ENCODE data around the gene ADD1.
"Not testable (repeated sequence)": the region's sequence is repeated elsewhere in the genome, so short reads cannot be mapped to it uniquely, and the experiment has no call there.

Gene ADD1

DNA sequence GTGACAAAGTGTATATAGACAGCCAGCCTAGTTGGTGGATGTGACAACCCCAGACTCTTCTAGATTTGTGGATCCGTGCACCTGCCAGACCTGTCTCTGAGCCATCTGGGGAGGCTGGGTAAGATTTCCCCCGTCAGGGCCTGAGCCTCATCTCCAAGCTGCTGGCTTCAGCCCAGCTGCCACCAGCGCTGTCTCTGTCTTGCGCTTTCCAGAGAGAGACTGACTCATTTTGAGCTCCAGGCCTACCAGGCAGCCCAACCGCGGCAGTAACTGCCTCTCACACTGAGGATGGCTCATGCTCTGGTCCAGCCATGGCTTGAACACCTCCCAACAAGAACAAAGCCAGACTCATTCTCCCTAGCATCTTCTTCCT lies 93.1 kb downstream of the ADD1 start:
- peak; percentile 58 for DNase-seq

DNA sequence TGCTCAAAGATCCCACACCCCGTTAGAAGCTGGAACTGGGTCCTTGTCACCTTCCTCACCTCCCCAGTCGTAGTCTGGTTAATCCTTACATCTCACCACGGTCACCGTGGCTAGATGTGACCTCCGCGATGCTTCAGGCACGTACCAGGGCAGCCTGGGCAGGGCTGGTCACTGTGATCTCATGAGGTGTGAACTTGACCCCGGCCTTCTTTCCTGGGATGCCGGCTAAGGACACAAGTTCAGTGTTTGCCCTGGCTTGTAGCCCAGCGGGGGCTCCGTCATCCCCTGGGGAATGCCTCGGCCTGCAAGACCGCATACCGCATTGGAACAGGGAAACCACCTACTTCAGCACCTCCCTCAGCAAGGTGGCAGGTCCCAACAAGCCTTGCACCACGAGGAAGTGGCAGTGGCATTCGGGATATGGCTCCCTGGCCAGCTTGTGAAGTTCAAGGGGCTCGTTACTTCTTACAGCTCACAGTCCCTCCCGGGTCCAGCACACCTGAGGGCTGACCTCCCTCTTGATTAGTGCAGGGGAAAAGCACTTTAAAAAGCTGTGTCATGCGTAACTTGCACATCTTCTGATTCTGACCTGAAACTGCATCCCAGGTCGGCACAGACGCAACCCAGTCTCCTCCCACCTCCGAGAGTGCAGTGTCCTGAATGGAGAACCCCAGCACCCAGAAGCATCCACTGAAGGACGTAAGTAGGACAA lies 93.7 kb downstream of the ADD1 start:
- DNase-seq: no peak

DNA sequence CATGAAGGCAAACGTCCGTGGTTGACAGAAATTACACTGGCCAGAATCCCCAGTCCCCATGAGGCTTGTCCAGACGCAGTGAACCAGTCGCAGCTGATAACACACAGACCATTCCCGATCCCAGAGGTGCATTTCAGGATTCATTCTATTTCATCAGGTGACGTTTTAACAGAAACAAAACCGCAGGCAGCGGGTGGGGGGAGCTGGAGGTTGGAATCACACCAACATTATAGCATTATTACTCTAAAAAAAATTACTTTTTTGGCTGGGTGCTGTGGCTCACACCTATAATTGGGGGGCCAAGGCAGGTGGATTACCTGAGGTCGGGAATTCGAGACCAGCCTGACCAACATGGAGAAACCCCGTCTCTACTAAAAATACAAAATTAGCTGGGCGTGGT lies 94.3 kb downstream of the ADD1 start:
- DNase-seq: no peak

DNA sequence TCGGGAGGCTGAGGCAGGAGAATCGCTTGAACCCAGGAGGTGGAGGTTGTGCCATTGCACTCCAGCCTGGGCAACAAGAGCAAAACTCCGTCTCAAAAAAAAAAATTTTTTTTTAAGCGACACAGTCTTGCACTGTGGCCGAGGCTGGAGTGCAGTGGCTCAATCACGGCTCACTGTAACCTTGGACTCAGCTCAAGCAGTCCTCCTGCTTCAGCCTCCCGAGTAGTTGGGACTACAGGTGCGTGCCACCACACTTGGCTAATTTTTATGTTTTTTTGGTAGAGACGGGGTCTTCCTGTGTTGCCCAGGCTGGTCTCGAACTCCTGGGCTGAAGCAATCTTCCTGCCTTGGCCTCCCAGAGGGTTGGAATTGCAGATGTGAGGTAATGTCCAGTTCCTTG lies 94.8 kb downstream of the ADD1 start:
- DNase-seq: peak; percentile 21

DNA sequence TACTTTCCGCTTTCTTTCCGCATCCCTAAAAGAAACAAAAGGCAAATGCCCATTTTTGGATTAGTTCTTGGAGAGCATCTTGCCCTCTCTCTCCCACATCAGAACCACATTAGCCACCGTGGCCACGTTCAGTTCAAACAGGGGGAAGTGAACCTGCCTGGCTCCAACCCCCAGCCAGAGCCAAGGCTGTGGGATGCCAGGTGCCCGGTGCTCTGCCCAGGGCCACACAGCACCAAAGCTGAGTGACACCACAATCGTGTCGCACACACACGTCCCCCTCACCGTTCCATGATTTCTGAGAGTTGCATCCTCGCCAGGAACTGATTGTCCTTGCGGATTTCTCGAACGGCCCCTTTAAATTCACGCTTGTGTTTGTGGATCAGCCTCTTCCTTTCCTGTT lies 95.3 kb downstream of the ADD1 start:
- no peak for DNase-seq

DNA sequence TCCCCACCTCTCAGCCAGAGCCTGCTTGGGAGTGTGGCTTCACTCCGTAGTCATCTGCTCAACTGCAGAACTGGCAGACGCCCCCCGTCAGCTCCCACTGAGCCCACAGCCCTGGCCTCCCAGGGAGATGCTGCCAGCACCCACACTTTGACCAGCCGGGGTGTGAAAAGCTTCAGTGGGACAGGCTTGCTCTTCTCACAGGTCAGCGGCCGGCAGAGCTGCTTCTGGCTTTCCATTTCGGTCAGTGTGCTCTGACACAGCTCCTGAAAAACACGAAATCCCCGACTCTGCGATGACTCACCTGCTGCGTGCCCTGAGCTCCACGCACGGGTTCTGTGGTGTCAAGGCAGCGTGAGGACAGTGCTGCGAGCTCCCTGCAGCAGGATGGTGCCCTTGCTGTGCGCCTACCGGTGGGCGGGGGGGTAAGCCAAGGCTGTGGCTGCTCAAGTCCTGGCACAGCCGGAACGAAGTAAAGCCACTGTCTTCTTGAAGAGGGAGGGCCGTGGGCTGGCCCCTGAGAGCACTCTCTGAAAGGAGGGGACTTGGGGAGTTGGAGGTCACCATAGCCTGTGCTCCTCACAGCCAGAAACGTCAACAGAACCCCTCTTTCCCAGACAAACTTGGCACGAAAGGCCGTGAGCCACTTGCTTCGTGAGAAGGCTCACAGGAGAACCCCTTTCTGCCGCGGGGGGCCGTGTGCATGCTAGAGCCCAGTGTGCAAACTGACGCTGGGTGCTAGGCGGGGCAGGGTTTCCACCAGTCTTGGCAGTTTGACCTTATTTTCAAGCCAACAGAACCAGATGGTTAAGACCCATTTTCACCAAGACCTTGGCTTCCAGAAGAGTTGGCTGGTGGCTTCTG lies 96.0 kb downstream of the ADD1 start:
- peak; percentile 32 for DNase-seq

DNA sequence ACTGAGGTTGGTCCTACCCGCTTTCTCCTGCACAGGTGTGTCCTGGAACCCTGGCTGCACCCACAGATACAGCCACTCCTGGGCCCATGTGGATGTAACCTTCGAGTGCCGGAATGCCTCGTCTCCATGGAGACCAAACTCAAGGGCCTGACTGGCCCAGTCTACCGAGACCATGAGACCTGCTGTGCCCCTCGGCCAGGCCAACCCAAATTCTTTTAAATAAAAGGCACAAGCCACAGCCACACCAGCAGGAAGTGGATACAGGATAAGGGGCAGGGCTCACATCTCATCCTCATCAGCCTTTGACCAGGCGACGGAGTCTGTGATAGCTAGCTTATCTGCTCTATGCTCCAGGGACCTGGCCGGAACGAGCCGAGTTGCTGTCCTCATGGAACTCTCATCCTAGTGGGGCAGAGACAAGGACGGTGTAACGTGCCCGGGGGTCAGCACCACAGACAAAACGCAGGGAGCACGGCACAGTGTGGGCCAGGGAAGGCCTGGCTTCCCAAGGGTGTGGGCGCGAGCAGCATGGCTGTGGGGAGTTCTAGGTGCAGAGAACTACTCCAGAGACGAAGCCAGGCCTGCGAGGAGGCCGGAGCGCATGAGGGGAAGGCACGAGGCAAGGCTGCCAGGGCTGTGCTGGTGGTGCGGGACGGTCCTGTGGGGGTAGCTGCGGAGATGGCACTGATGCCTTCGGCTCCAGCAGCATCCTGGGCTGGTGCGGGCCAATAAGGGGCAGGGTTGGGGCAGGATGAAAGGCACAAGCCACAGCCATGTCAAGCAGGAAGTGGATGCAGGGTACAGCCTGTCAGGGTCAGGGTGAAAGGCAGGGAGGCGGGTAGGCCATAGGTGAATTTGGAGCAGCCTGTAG lies 96.9 kb downstream of the ADD1 start:
- no peak for DNase-seq

DNA sequence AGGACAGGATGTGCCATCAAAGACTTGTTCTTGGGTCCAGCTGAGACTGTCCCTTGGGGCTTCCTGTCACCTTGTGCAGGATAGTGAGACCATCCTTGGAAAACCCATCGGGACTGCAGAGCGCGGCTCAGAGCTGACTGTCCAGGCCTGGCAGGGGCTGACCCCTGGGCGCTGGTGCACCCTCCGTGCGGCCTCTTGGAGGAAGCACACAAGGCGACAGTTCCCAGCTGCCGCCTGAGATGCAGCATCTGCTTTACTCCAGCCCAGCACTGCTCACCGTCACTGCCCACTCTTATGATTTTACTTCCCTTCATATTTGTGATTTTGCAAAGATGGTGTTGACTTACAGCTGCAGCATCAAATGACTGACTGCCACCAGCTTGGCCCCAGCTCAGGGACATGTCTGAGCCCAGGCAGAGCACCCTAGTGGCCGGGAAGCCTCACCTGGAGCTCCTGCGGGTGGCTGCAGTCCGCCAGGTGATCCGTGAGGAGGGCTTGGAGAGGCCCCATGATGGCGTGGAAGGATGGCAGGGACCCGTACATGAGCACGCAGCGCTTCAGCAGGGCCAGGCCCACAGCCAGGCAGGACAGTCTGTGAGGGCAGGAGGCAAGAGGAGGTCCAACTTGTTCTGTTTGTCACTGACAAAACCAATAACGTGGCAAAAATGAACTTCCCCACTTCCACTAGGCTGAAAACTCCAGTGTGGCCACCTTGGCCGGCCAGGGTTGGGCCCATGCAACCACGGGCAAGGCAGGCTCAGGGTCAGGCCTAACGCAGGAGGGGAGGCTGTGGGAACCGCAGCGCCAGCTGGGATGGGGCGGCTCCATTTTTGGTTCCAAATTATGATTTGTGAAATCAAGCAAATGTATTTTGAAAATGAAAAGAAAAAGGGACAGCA lies 97.7 kb downstream of the ADD1 start:
- no peak for DNase-seq

DNA sequence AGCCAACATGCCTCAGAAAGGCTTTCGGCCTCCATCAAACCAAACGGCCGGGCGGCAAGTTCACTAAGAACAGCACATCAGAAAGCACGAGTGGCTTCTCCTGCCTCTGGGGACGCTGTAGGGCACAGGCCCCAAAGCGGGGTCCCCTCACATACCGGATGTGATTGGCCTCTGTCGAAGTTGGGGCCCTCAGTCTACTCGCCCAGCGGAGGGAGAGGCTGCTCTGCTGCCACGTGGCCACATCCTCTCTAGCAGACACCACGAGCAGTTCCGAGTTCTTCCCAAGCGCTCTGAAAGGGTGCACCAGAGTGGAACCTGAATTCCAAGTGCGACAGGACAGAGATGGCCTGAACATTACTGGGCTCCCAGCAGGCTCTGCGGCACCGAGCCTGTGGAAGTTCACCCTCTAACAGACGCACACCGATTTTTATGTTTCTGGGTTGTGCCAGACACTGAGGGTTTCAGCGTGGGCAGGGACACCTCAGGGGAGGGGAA lies 98.4 kb downstream of the ADD1 start:
- no peak for DNase-seq

DNA sequence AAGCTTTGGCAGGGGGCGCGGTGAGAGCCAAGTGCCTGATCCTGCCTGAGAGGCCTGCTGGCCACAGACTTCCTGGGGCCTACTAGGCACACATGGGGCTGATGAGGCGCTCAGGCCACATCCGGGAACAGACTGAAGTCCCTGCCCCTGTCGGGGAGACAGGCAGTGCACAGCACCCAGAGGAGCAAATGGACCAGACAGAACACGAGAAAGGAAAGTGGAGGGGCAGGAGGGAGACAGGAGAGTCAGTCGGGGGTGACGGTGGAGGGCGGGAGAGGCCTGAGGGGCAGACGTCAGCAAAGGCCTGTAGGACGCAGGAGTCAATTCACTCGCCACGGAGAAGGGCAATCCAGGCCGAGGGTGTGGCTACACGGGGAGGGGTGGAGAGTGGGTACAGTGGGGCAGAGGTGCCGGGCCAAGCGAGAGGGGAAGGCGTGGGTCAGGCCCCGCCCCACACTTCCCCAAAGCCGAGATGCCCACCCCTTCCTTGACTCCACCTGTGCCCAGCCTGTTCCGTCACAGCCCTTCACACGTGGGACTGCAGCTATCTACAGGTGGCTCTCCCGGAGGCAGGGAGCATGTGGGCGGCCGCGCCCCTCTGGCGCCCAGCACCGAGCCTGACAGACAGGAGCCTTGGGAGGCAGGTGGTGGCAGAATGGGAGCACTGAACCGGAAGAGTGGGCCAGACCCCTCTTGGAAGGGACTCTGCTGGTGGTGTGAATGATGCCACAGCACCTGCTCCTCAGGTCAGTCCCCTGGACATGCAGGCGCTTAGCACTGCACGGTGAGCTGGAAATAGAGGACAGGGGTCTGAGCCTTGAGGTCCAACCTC lies 99.1 kb downstream of the ADD1 start:
- DNase-seq: no peak

DNA sequence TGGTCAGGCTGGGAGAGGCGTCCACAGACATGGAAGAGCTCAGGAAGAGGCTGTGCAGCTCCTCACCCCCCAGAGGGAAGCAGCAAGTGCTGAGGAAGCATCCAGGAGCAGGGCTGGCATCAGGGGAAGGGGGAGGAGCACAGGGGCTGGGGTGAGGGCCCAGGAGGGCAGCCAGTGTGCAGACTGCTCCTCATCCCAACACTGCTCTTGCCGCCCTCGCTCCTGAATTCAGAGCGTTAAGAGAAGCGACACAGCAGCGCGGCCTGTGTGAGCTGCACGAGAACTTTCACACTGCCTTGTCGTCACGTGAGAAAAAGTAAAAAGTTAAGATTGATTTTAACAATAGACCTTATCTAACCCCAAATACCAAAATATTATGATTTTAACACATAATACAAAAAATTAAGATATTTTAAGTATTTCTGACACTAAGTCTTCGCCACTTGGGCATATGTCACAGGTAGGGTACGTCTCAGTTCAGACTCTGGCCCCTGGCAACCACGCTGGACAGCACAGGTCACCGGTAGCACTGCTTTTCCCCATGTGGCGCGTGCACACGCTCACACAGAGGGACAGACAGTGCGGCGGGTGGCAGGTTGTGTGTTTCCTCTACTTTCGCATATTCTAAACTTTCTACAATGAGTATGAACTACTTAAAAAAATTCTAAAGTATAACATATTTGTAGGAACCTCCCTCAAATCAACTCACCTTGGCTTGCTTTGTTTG lies 99.9 kb downstream of the ADD1 start:
- DNase-seq: no peak

DNA sequence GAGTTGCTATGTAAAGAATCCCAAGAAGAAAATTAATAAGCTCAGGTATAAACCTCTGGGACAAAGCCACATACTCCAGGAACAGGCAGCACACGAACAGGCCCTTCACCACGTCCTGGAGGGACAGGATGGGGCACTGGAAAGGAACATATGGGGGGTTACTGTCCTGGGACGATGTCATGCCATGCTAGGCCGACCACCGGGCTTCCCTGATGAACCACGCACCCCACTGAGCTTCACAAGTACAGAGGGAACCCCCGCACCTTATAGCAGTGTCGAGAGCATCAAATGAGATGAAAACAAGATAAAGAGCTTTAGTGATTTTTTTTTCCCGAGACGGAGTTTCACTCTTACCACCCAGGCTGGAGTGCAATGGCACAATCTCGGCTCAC lies 100.4 kb downstream of the ADD1 start:
- no peak for DNase-seq

DNA sequence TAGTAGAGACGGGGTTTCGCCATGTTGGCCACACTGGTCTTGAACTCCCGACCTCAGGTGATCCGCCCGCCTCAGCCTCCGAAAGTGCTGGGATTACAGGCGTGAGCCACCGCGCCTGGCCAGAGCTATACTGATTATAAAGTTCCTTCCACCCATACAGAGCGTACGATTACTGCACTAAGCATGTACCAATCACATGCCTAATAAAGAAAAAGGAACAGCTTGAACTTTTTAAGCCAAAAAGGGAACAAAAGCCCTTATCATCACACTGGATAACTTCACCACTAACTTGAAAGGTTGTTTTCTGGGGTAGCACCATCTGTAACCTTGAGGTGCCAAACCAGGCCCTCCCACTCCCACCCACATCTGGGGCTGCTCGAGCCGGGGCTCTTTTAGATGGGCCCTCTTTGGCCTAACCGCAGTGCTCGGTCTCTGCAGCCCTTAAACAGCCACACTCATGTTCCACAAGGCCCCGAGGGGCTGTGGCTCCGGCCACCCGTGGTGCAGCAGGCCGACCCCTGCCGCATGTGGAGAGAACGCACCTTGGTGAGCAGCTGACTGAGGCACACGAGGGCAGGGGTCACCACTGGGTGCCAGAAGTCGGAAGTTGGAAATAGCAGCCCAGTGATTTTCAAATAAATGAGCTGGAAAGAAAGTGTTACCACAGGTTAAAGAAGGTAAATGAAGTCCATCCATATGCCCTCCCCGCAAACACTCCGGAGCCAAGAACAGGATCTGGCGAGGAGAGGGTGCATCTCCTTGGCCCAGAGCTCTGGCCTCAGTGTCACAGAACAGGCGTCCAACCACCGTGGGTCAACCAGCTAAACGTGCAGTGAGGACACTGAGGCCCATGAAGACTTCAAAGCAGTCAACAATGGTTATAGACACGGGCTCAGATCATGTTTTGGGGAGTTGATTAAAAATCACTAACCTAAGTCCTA lies 101.2 kb downstream of the ADD1 start:
- DNase-seq: no peak

DNA sequence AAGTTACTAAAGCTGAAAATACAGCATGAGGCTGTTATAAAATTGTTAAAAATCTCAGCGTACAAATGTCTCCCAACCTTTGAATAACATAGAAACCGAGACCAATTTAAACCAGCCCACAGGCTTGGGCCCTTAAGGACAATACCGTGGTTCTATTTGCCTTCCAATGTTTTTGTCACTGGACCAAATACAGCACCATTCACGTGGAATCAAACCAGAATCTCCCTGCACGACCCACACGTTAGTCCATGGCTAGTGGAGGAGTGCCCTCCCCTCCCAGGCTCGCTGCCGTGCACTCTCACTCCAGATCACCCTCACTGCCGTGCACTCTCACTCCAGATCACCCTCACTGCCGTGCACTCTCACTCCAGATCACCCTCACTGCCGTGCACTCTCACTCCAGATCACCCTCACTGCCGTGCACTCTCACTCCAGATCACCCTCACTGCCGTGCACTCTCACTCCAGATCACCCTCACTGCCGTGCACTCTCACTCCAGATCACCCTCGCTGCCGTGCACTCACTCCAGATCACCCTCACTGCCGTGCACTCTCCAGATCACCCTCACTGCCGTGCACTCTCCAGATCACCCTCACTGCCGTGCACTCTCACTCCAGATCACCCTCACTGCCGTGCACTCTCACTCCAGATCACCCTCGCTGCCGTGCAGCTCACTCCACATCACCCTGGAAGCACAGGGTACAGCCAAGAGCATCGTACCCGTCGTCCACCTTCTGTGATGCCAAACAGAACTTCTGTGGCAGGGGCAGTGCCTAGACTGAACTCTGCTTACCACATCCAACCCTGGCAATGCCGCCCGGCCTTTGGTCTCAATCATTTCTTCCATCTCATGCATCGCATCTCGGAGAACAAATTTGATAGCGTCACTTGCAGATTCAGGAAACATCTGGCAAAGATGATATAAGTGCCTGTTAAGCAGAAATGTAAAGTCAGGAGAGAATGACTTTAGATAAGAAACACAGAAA lies 102.3 kb downstream of the ADD1 start:
- DNase-seq: not testable (repeated sequence)

DNA sequence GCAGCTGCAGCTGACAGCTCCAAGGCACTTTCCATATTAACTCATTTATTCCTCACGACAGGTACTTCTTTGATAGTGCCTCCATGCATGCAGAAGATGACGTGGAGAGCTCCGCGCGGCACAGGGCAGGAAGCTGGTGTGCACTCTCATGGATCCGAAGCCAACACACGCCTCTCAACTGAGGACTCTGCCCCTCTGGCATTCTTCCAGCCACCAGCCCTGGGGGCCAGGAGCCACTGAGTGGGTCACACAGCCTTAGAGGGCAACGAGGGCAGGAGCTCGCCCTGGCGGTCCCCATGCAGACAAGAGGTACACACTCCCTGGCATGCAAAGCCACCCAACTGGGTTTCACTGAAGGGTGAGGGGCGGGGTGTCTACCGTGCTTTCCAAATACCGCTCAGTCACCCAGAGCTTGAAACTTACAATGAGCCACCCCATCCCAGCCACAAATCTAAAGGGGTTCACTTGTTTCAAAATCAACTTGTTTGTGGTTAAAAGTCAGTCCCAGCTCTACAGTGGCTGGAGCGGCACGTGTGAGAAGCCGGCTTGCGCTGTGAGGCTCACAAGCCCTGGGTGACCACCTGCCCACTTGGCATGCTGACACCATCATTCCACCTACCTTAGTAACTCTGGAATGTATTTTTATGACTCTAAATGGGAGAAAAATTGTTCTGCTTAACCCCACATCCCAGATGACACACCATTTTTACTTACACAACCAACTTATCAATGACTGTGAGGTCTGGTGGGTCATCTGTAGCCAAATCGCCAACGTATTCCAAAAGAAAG lies 103.4 kb downstream of the ADD1 start:
- DNase-seq: no peak

DNA sequence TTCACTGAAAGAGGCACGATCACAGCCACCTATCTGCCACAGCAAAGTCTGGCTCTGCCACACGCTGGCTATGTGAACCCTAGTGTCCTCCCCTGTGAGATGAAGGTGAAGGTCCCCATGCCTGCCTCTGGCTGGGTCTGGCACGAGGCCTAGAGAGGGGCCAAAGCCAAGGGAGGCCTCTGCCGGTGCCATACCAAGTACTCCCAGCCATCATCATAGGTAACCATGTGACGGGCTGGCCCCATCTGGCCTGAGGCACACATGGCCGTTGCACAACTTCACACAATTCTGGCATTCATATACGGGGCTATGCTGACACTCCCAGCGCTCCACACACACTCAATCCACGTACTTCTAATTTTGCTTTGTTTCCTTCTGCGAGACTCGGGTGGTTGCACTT lies 104.3 kb downstream of the ADD1 start:
- DNase-seq: no peak
